Measurements from ENCODE around the gene KIAA0753. TPM values are rescaled to one million over a fixed set of nuclear protein-coding genes. Genes with fewer than 3 reads are reported as not detected.
A peak's percentile ranks its signal among the peaks of the same experiment; 100 is the strongest.

Gene KIAA0753
- total and polyA plus RNA-seq, 3 experiments from 2014 or later: 1.8 to 20.8 (median 18.6) TPM

DNA sequence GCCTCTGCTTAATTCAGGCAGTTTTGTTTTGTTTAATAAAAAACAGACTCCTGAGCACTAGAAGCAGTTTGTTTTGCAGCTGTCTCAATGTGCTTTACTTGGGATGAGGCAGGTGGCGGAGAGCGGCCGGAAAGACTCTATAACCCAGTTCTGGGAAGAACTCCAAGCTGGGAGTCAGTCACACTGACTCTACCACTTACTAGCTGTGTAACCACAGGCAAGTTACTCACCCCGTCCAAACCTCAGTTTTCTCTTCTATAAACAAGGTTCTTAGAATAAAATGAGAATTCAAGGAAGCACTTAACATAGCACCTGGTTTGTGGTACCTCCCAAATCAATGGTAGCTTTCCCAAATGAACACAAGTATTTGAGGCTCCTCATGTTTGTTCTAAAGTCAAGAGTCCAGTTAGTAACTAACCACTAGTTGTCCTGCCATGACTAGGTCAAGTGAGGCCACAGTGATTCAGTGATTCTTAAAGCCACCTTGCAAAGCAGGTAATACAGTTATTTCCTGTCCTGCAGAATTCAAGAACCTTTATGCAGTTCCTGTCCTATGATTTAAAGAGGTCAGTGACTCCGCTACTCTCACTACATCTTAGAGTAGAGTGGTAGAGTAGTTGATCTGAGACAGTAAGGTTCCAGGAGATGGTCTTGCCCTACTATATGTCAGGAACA, 3.1 kb upstream of the KIAA0753 start:
- H3K36me3 Mint-ChIP-seq: peaks cover 0 to 71% (median 11%) of the 10 kb centered on the region in 3 donors
- peaks cover 0 to 3% of the 10 kb centered on the region in 2 donors for H3K27me3 Mint-ChIP-seq
- CTCF ChIA-PET: no interaction called here
- POLR2A ChIA-PET: no interaction called here
- peaks cover 20% of the 10 kb centered on the region for H3K36me3 ChIP-seq (ENCODE audit: insufficient read depth, low read length)
- H3K27ac Mint-ChIP-seq: peak overlapping the region in 6 of 8 donors; percentile 36 to 95 (median 65)
- no peaks in the 10 kb centered on the region for H3K9me3 ChIP-seq (ENCODE audit: low read length)
- no peaks in the 10 kb centered on the region for H3K9me3 Mint-ChIP-seq
- H3K4me3 Mint-ChIP-seq: peak overlapping the region in 1 of 7 donors; percentile 51
- DNase-seq: no peak
- H3K4me1 ChIP-seq (ENCODE audit: insufficient read depth, low read length): peaks cover 33% of the 10 kb centered on the region
- peaks cover 43 to 83% (median 69%) of the 10 kb centered on the region in 3 donors for H3K4me1 Mint-ChIP-seq
- H3K27ac ChIP-seq (ENCODE audit: low read depth, low read length): no peak overlapping the region
- no peaks in the 10 kb centered on the region for H3K27me3 ChIP-seq (ENCODE audit: insufficient read depth, low read length, poor library complexity, severe bottlenecking)
- no peak overlapping the region for H3K4me3 ChIP-seq (ENCODE audit: low read length)

GRCh38 chr17:6642592-6642991, 2.1 kb upstream of the KIAA0753 start:
- no peak overlapping the region for H3K4me3 ChIP-seq (ENCODE audit: low read length)
- peak overlapping the region; percentile 20 to 98 (median 74) for H3K27ac Mint-ChIP-seq
- CTCF ChIA-PET: interaction anchor here (1.6 kb wide), 1 partner anchor 9 kb away, joined by 7 read pairs; the partner anchor contains the start of genes C17orf100 and MED31
- H3K4me1 ChIP-seq (ENCODE audit: insufficient read depth, low read length): peaks cover 29% of the 10 kb centered on the region
- POLR2A ChIA-PET: interaction anchor here (1.6 kb wide), 1 partner anchor 11 kb away, joined by 3 read pairs; no protein-coding TSS in a partner anchor
- H3K4me1 Mint-ChIP-seq: peaks cover 40 to 83% (median 69%) of the 10 kb centered on the region in 3 donors
- H3K9me3 ChIP-seq (ENCODE audit: low read length): no peaks in the 10 kb centered on the region
- DNase-seq: no peak
- peaks cover 0 to 3% of the 10 kb centered on the region in 2 donors for H3K27me3 Mint-ChIP-seq
- H3K4me3 Mint-ChIP-seq: peak overlapping the region; percentile 4 to 94 (median 58)
- peaks cover 0 to 61% (median 8%) of the 10 kb centered on the region in 3 donors for H3K36me3 Mint-ChIP-seq
- no peak overlapping the region for H3K27ac ChIP-seq (ENCODE audit: low read depth, low read length)
- no peaks in the 10 kb centered on the region for H3K27me3 ChIP-seq (ENCODE audit: insufficient read depth, low read length, poor library complexity, severe bottlenecking)
- H3K36me3 ChIP-seq (ENCODE audit: insufficient read depth, low read length): peaks cover 12% of the 10 kb centered on the region
- H3K9me3 Mint-ChIP-seq: no peaks in the 10 kb centered on the region

DNA sequence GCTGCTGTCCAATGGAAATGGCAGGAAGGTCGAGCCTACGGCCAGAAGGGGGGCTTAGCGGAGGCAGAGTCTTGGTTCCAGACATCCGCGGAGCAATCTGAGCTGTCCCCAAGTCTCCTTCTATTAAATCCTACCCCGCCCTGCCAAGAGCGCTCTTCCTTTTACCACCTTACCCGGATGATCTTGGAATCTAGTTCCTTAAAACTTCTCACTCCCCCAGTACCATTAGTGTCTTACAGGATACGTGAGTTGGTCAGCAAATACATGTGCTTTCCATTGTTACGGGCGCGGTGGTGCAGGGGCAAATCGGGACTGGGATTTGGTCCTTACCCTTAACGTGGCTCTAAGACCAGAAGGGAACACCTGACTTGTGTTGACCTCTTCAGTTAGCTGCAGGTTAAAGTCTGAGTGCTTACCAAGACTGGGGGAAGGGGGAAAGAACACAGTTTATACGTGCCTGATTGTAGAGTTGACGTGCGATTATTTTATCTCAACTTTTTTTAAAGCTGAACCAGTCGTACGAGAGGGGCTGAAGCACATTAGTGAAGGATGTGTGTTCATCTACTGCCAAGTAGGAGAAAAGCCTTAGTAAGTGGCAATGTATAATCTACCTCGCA, 844 bp upstream of the KIAA0753 start:
- ChIA-PET CTCF (interaction anchor here (1.3 to 1.6 kb wide), 3 partner anchors 10 to 168 kb away, joined by 3 to 7 read pairs (median 4); partner anchors contain the start of genes C17orf100 and MED31), POLR2A (interaction anchor here (0.6 to 1.6 kb wide), 4 partner anchors 10 to 1056 kb away, joined by 3 to 11 read pairs (median 3); partner anchors contain the start of genes C17orf100 and MED31)
- Mint-ChIP-seq H3K4me3 (peak overlapping the region; percentile 93 to 96 (median 95)), H3K27me3 (peaks cover 0 to 3% of the 10 kb centered on the region in 2 donors), H3K4me1 (peaks cover 43 to 71% (median 60%) of the 10 kb centered on the region in 3 donors), H3K27ac (peak overlapping the region; percentile 95 to 99 (median 98)), H3K9me3 (no peaks in the 10 kb centered on the region), H3K36me3 (peaks cover 0 to 49% (median 8%) of the 10 kb centered on the region in 3 donors)
- H3K4me3 ChIP-seq (ENCODE audit: low read length): peak overlapping the region; percentile 66
- peak in 1 of 5 donors; percentile 39 for DNase-seq
- H3K27ac ChIP-seq (ENCODE audit: low read depth, low read length): peak overlapping the region; percentile 82
- H3K9me3 ChIP-seq (ENCODE audit: low read length): no peaks in the 10 kb centered on the region
- H3K27me3 ChIP-seq (ENCODE audit: insufficient read depth, low read length, poor library complexity, severe bottlenecking): no peaks in the 10 kb centered on the region
- peaks cover 25% of the 10 kb centered on the region for H3K4me1 ChIP-seq (ENCODE audit: insufficient read depth, low read length)
- H3K36me3 ChIP-seq (ENCODE audit: insufficient read depth, low read length): peaks cover 9% of the 10 kb centered on the region

GRCh38 chr17:6639586-6640535, 650 bp downstream of the KIAA0753 start:
- Mint-ChIP-seq H3K9me3 (no peaks in the 10 kb centered on the region), H3K27ac (peak overlapping the region; percentile 84 to 99 (median 98)), H3K4me1 (peaks cover 36 to 61% (median 47%) of the 10 kb centered on the region in 3 donors), H3K36me3 (peaks cover 0 to 39% (median 3%) of the 10 kb centered on the region in 3 donors), H3K27me3 (peaks cover 0 to 3% of the 10 kb centered on the region in 2 donors), H3K4me3 (peak overlapping the region; percentile 93 to 96 (median 95))
- CTCF ChIA-PET: interaction anchor here (1.2 kb wide), 1 partner anchor 167 kb away, joined by 3 read pairs; no protein-coding TSS in a partner anchor
- Histone ChIP-seq H3K27ac (ENCODE audit: low read depth, low read length) (peak overlapping the region; percentile 82), H3K36me3 (ENCODE audit: insufficient read depth, low read length) (peaks cover 3% of the 10 kb centered on the region), H3K4me1 (ENCODE audit: insufficient read depth, low read length) (peaks cover 25% of the 10 kb centered on the region), H3K27me3 (ENCODE audit: insufficient read depth, low read length, poor library complexity, severe bottlenecking) (no peaks in the 10 kb centered on the region), H3K9me3 (ENCODE audit: low read length) (no peaks in the 10 kb centered on the region), H3K4me3 (ENCODE audit: low read length) (peak overlapping the region; percentile 66)
- POLR2A ChIA-PET: interaction anchor here (2.1 kb wide), 1 partner anchor 11 kb away, joined by 9 read pairs; the partner anchor contains the start of genes C17orf100 and MED31
- DNase-seq: peak in 2 of 5 donors; percentile 34 to 51

GRCh38 chr17:6639014-6639585, 1.4 kb downstream of the KIAA0753 start:
- Mint-ChIP-seq H3K27ac (peak overlapping the region; percentile 24 to 99 (median 98)), H3K4me1 (peaks cover 36 to 56% (median 46%) of the 10 kb centered on the region in 3 donors), H3K9me3 (no peaks in the 10 kb centered on the region), H3K36me3 (peaks cover 0 to 38% (median 6%) of the 10 kb centered on the region in 3 donors), H3K27me3 (peaks cover 0 to 3% of the 10 kb centered on the region in 2 donors), H3K4me3 (peak overlapping the region; percentile 93 to 96 (median 95))
- peaks cover 25% of the 10 kb centered on the region for H3K4me1 ChIP-seq (ENCODE audit: insufficient read depth, low read length)
- H3K36me3 ChIP-seq (ENCODE audit: insufficient read depth, low read length): no peaks in the 10 kb centered on the region
- ChIA-PET CTCF (no interaction called here), POLR2A (interaction anchor here (2.1 kb wide), 1 partner anchor 12 kb away, joined by 9 read pairs; the partner anchor contains the start of genes C17orf100 and MED31)
- DNase-seq: no peak
- H3K27me3 ChIP-seq (ENCODE audit: insufficient read depth, low read length, poor library complexity, severe bottlenecking): no peaks in the 10 kb centered on the region
- no peaks in the 10 kb centered on the region for H3K9me3 ChIP-seq (ENCODE audit: low read length)
- H3K27ac ChIP-seq (ENCODE audit: low read depth, low read length): peak overlapping the region; percentile 82
- peak overlapping the region; percentile 66 for H3K4me3 ChIP-seq (ENCODE audit: low read length)

GRCh38 chr17:6638046-6638908, 2.2 kb downstream of the KIAA0753 start:
- Mint-ChIP-seq H3K4me3 (peak overlapping the region; percentile 62 to 96 (median 94)), H3K4me1 (peaks cover 36 to 53% (median 44%) of the 10 kb centered on the region in 3 donors), H3K27ac (peak overlapping the region in 5 of 8 donors; percentile 61 to 99 (median 78)), H3K27me3 (peaks cover 0 to 3% of the 10 kb centered on the region in 2 donors), H3K9me3 (no peaks in the 10 kb centered on the region), H3K36me3 (peaks cover 6 to 37% (median 12%) of the 10 kb centered on the region in 3 donors)
- no peaks in the 10 kb centered on the region for H3K27me3 ChIP-seq (ENCODE audit: insufficient read depth, low read length, poor library complexity, severe bottlenecking)
- CTCF ChIA-PET: no interaction called here
- H3K9me3 ChIP-seq (ENCODE audit: low read length): no peaks in the 10 kb centered on the region
- DNase-seq: no peak
- POLR2A ChIA-PET: interaction anchor here (0.9 to 2.1 kb wide), 2 partner anchors 11 to 13 kb away, joined by 3 to 9 read pairs; partner anchors contain the start of genes C17orf100 and MED31
- H3K36me3 ChIP-seq (ENCODE audit: insufficient read depth, low read length): no peaks in the 10 kb centered on the region
- H3K27ac ChIP-seq (ENCODE audit: low read depth, low read length): no peak overlapping the region
- peaks cover 25% of the 10 kb centered on the region for H3K4me1 ChIP-seq (ENCODE audit: insufficient read depth, low read length)
- no peak overlapping the region for H3K4me3 ChIP-seq (ENCODE audit: low read length)

Data from CD8-positive, alpha-beta memory T cell (primary cell).